Measurements from ENCODE around the gene JMJD8.

Gene JMJD8

GRCh38 chr16:692356-693108 lies 8.4 kb upstream of the JMJD8 start:
- TF ChIP-seq POLR2AphosphoS5 (IDR thresholded peaks at IDR 0.05; ENCODE audit: low read depth, low read length), result no peak
- no peak for TF ChIP-seq SIN3A (IDR thresholded peaks at IDR 0.05; ENCODE audit: borderline replicate concordance, insufficient read depth, low read length)
- TF ChIP-seq REST (IDR thresholded peaks at IDR 0.05; ENCODE audit: insufficient read depth in 1 of 2, low read depth in 2 of 2, low read length in 2 of 2), result no peak
- no peak for TF ChIP-seq TAF1 (IDR thresholded peaks at IDR 0.05; ENCODE audit: borderline replicate concordance, insufficient read depth, low read length)
- TF ChIP-seq FOXP2 (optimal IDR thresholded peaks at IDR 0.05; ENCODE audit: borderline replicate concordance, extremely low read depth, extremely low read length, insufficient read depth), result no peak

- TF ChIP-seq SIN3A (IDR thresholded peaks at IDR 0.05; ENCODE audit: borderline replicate concordance, insufficient read depth, low read length) (no peak), POLR2AphosphoS5 (IDR thresholded peaks at IDR 0.05; ENCODE audit: low read depth, low read length) (no peak), REST (IDR thresholded peaks at IDR 0.05; ENCODE audit: insufficient read depth in 1 of 2, low read depth in 2 of 2, low read length in 2 of 2) (no peak), TAF1 (IDR thresholded peaks at IDR 0.05; ENCODE audit: borderline replicate concordance, insufficient read depth, low read length) (no peak), FOXP2 (optimal IDR thresholded peaks at IDR 0.05; ENCODE audit: borderline replicate concordance, extremely low read depth, extremely low read length, insufficient read depth) (no peak)
These were observed 5.2 kb upstream of the JMJD8 start for GRCh38 chr16:689175-689897.

GRCh38 chr16:687499-687898 lies 3.4 kb upstream of the JMJD8 start:
- TF ChIP-seq FOXP2 (optimal IDR thresholded peaks at IDR 0.05; ENCODE audit: borderline replicate concordance, extremely low read depth, extremely low read length, insufficient read depth), result no peak
- TF ChIP-seq POLR2AphosphoS5 (IDR thresholded peaks at IDR 0.05; ENCODE audit: low read depth, low read length), result no peak
- TF ChIP-seq SIN3A (IDR thresholded peaks at IDR 0.05; ENCODE audit: borderline replicate concordance, insufficient read depth, low read length), result no peak
- no peak for TF ChIP-seq REST (IDR thresholded peaks at IDR 0.05; ENCODE audit: insufficient read depth in 1 of 2, low read depth in 2 of 2, low read length in 2 of 2)

- TF ChIP-seq TAF1 (IDR thresholded peaks at IDR 0.05; ENCODE audit: borderline replicate concordance, insufficient read depth, low read length), result no peak
- TF ChIP-seq FOXP2 (optimal IDR thresholded peaks at IDR 0.05; ENCODE audit: borderline replicate concordance, extremely low read depth, extremely low read length, insufficient read depth), result no peak
- TF ChIP-seq REST (IDR thresholded peaks at IDR 0.05; ENCODE audit: insufficient read depth in 1 of 2, low read depth in 2 of 2, low read length in 2 of 2), result no peak
- TF ChIP-seq POLR2AphosphoS5 (IDR thresholded peaks at IDR 0.05; ENCODE audit: low read depth, low read length), result no peak
- no peak for TF ChIP-seq SIN3A (IDR thresholded peaks at IDR 0.05; ENCODE audit: borderline replicate concordance, insufficient read depth, low read length)
These were observed 2.5 kb upstream of the JMJD8 start for GRCh38 chr16:686459-687260.

Measured in PFSK-1 (cell line).